ENCODE results near the gene ARHGEF6.

GRCh38 chrX:136626237-136626636 is 154.5 kb downstream of the ARHGEF6 start:
- TF ChIP-seq CTCF (IDR thresholded peaks at IDR 0.05) (no peak), POLR2A (IDR thresholded peaks at IDR 0.05) (no peak)

Data from adrenal gland (tissue), 5 donors.